ENCODE results near the gene DNER. TPM values are rescaled to one million over a fixed set of nuclear protein-coding genes. Genes with fewer than 3 reads are reported as not detected.

The DNER gene
- total RNA-seq, 2 donors from 2014 or later = 0.11 to 0.18 TPM

- no peaks in the 10 kb centered on the region for H3K9me3 ChIP-seq (ENCODE audit: control insufficient read depth, low read length)
- no peaks in the 10 kb centered on the region for H3K27me3 ChIP-seq (ENCODE audit: control insufficient read depth, insufficient read depth, low read length, poor library complexity, severe bottlenecking)
- no peaks in the 10 kb centered on the region for H3K36me3 ChIP-seq (ENCODE audit: control insufficient read depth, insufficient read depth, low read length)
- no peak for DNase-seq
- TF ChIP-seq, protein P1, sequence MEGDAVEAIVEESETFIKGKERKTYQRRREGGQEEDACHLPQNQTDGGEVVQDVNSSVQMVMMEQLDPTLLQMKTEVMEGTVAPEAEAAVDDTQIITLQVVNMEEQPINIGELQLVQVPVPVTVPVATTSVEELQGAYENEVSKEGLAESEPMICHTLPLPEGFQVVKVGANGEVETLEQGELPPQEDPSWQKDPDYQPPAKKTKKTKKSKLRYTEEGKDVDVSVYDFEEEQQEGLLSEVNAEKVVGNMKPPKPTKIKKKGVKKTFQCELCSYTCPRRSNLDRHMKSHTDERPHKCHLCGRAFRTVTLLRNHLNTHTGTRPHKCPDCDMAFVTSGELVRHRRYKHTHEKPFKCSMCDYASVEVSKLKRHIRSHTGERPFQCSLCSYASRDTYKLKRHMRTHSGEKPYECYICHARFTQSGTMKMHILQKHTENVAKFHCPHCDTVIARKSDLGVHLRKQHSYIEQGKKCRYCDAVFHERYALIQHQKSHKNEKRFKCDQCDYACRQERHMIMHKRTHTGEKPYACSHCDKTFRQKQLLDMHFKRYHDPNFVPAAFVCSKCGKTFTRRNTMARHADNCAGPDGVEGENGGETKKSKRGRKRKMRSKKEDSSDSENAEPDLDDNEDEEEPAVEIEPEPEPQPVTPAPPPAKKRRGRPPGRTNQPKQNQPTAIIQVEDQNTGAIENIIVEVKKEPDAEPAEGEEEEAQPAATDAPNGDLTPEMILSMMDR (conservative IDR thresholded peaks at IDR 0.05) = no peak
- no peaks in the 10 kb centered on the region for H3K27me3 Mint-ChIP-seq (ENCODE audit: insufficient read depth)
- no peak overlapping the region for H3K27ac Mint-ChIP-seq
- no peak overlapping the region for H3K4me3 Mint-ChIP-seq
- H3K9ac ChIP-seq (ENCODE audit: extremely low read depth, low read length, poor library complexity, severe bottlenecking) = no peak overlapping the region
- H3K9me3 Mint-ChIP-seq = peaks cover 4% of the 10 kb centered on the region
- H3K4me1 Mint-ChIP-seq = no peaks in the 10 kb centered on the region
- H3K4me3 ChIP-seq (ENCODE audit: low read length) = no peak overlapping the region
- no peaks in the 10 kb centered on the region for H3K36me3 Mint-ChIP-seq (ENCODE audit: low read depth)
- no peak overlapping the region for H3K27ac ChIP-seq (ENCODE audit: low read depth, low read length)
- no peaks in the 10 kb centered on the region for H3K4me1 ChIP-seq (ENCODE audit: control insufficient read depth, insufficient read depth, low read length)
- WGBS, 2 experiments (ENCODE audit: insufficient coverage in 1 of 2, insufficient read length in 1 of 2) = 92 to 100% methylated on average over 1 to 6 of the region's 6 CpGs
These were observed 287.9 kb downstream of the DNER start for GRCh38 chr2:229426464-229426863.

- no peaks in the 10 kb centered on the region for H3K36me3 ChIP-seq (ENCODE audit: control insufficient read depth, insufficient read depth, low read length)
- no peak overlapping the region for H3K27ac Mint-ChIP-seq
- H3K27ac ChIP-seq (ENCODE audit: low read depth, low read length) = no peak overlapping the region
- H3K9me3 ChIP-seq (ENCODE audit: control insufficient read depth, low read length) = no peaks in the 10 kb centered on the region
- H3K4me3 Mint-ChIP-seq = no peak overlapping the region
- peaks cover 4% of the 10 kb centered on the region for H3K9me3 Mint-ChIP-seq
- no peaks in the 10 kb centered on the region for H3K36me3 Mint-ChIP-seq (ENCODE audit: low read depth)
- H3K27me3 ChIP-seq (ENCODE audit: control insufficient read depth, insufficient read depth, low read length, poor library complexity, severe bottlenecking) = no peaks in the 10 kb centered on the region
- no peak overlapping the region for H3K4me3 ChIP-seq (ENCODE audit: low read length)
- no peaks in the 10 kb centered on the region for H3K27me3 Mint-ChIP-seq (ENCODE audit: insufficient read depth)
- no peaks in the 10 kb centered on the region for H3K4me1 ChIP-seq (ENCODE audit: control insufficient read depth, insufficient read depth, low read length)
- H3K9ac ChIP-seq (ENCODE audit: extremely low read depth, low read length, poor library complexity, severe bottlenecking) = no peak overlapping the region
- H3K4me1 Mint-ChIP-seq = no peaks in the 10 kb centered on the region
- 92 to 96% methylated on average over 4 to 8 of the region's 9 CpGs for WGBS, 2 experiments (ENCODE audit: insufficient coverage in 1 of 2, insufficient read length in 1 of 2)
- TF ChIP-seq, protein P1 (conservative IDR thresholded peaks at IDR 0.05) = no peak
- DNase-seq = no peak
These were observed 288.8 kb downstream of the DNER start for GRCh38 chr2:229425598-229425997.

DNA sequence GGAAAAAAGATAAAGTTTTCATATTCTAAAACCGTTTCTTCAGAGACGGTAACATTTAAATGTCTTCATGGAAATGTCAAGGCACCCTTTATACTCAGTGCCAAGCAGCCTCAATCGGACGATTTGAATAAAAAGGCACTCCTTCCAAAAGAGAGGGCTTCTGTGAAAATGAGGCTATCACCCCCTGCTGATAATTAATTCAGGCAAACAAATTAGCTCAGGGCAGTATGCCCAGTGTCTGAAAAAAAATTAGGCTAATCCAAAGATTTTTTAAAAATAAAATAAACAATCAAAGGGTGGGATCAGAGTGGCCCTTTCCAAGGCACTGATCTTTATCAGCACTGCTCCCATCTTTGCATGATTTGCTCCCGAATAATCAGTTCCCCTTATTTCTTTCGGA lies 292.3 kb downstream of the DNER start:
- no peaks in the 10 kb centered on the region for H3K9me3 ChIP-seq (ENCODE audit: control insufficient read depth, low read length)
- H3K4me1 ChIP-seq (ENCODE audit: control insufficient read depth, insufficient read depth, low read length) = no peaks in the 10 kb centered on the region
- no peak overlapping the region for H3K4me3 ChIP-seq (ENCODE audit: low read length)
- peaks cover 4% of the 10 kb centered on the region for H3K4me1 Mint-ChIP-seq
- no peaks in the 10 kb centered on the region for H3K27me3 Mint-ChIP-seq (ENCODE audit: insufficient read depth)
- no peak overlapping the region for H3K27ac ChIP-seq (ENCODE audit: low read depth, low read length)
- DNase-seq = no peak
- no peak overlapping the region for H3K27ac Mint-ChIP-seq
- H3K27me3 ChIP-seq (ENCODE audit: control insufficient read depth, insufficient read depth, low read length, poor library complexity, severe bottlenecking) = no peaks in the 10 kb centered on the region
- TF ChIP-seq, protein P1 (conservative IDR thresholded peaks at IDR 0.05) = no peak
- H3K36me3 Mint-ChIP-seq (ENCODE audit: low read depth) = no peaks in the 10 kb centered on the region
- no peak overlapping the region for H3K4me3 Mint-ChIP-seq
- H3K9me3 Mint-ChIP-seq = peaks cover 4% of the 10 kb centered on the region
- WGBS, 2 experiments (ENCODE audit: insufficient coverage in 1 of 2, insufficient read length in 1 of 2) = 94 to 96% methylated on average over 4 to 6 of the region's 6 CpGs
- no peak overlapping the region for H3K9ac ChIP-seq (ENCODE audit: extremely low read depth, low read length, poor library complexity, severe bottlenecking)
- no peaks in the 10 kb centered on the region for H3K36me3 ChIP-seq (ENCODE audit: control insufficient read depth, insufficient read depth, low read length)
